Neutrophil (primary cell): ENCODE data around the gene MON2.
"Not testable (repeated sequence)": the region's sequence is repeated elsewhere in the genome, so short reads cannot be mapped to it uniquely, and the experiment has no call there.

ENCODE experiments used
- H3K27ac ChIP-seq: fragments of 200-600 bp; sonication (generic); 2 replicates; pipeline ENCODE4 v1.5.1; 2016; ENCODE audit warnings: mild to moderate bottlenecking, moderate library complexity
- H3K27me3 ChIP-seq: fragments of 200-600 bp; sonication (generic); 2 replicates; pipeline ENCODE4 v1.6.0; 2016; ENCODE audit warnings: mild to moderate bottlenecking
- H3K36me3 ChIP-seq: fragments of 200-600 bp; sonication (generic); 2 replicates; pipeline ENCODE4 v1.5.1; 2017
- H3K4me1 ChIP-seq, 2 experiments: fragments of 200-600 bp in 1 of 2; sonication (generic) in 1 of 2; 1 replicate in 1 of 2; 2 replicates in 1 of 2; pipeline versions ENCODE4 v1.5.1 to v1.6.1; 2013 to 2016; ENCODE audit warnings: low read depth in 1 of 2, low read length in 1 of 2, mild to moderate bottlenecking in 1 of 2, moderate library complexity in 1 of 2; ENCODE audit not compliant: control insufficient read depth in 1 of 2, insufficient read depth in 1 of 2
- H3K4me3 ChIP-seq, 2 experiments: fragments of 200-600 bp in 1 of 2; sonication (generic) in 1 of 2; 1 replicate in 1 of 2; 2 replicates in 1 of 2; pipeline ENCODE4 v1.5.1; 2013 to 2016; ENCODE audit warnings: low read depth in 1 of 2, low read length in 1 of 2, mild to moderate bottlenecking in 1 of 2, moderate library complexity in 1 of 2
- H3K9me3 ChIP-seq: fragments of 200-600 bp; sonication (generic); 2 replicates; pipeline ENCODE4 v1.5.1; 2016
- TF ChIP-seq, protein P1 (sequence below): fragments of 200-600 bp; sonication (generic); IDR thresholded peaks from 2 replicates; pipeline ENCODE4 v1.5.1; 2016; ENCODE audit warnings: antibody characterized with exemption

MON2 gene

DNA sequence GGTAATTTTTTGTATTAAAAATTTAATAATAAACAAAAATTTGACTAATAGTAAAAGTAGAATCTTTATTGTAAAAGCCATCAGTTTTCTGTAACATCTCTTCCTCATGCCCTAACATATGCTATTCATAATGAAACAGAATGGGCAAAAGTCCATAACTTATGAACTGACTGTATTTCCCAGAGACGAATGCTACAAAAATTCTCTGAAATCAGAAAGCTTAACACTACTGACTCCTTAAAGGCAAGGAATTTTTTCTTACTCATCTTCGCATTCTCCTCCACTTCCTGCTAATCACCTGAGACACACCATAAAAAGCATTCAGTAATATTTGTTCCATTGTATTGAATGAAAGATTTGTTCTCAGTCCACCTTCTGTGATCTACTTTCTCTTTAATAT, 17.6 kb downstream of the MON2 start:
- peaks cover 15% of the 10 kb centered on the region for H3K36me3 ChIP-seq
- H3K4me3 ChIP-seq, result no peak overlapping the region
- H3K27me3 ChIP-seq, result no peaks in the 10 kb centered on the region
- H3K4me1 ChIP-seq, result no peaks in the 10 kb centered on the region
- TF ChIP-seq, protein P1, sequence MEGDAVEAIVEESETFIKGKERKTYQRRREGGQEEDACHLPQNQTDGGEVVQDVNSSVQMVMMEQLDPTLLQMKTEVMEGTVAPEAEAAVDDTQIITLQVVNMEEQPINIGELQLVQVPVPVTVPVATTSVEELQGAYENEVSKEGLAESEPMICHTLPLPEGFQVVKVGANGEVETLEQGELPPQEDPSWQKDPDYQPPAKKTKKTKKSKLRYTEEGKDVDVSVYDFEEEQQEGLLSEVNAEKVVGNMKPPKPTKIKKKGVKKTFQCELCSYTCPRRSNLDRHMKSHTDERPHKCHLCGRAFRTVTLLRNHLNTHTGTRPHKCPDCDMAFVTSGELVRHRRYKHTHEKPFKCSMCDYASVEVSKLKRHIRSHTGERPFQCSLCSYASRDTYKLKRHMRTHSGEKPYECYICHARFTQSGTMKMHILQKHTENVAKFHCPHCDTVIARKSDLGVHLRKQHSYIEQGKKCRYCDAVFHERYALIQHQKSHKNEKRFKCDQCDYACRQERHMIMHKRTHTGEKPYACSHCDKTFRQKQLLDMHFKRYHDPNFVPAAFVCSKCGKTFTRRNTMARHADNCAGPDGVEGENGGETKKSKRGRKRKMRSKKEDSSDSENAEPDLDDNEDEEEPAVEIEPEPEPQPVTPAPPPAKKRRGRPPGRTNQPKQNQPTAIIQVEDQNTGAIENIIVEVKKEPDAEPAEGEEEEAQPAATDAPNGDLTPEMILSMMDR, result no peak
- no peak overlapping the region for H3K27ac ChIP-seq
- H3K9me3 ChIP-seq, result no peaks in the 10 kb centered on the region

GRCh38 chr12:62505786-62506185, 39.2 kb downstream of the MON2 start:
- no peaks in the 10 kb centered on the region for H3K9me3 ChIP-seq
- TF ChIP-seq, protein P1, result no peak
- no peaks in the 10 kb centered on the region for H3K4me1 ChIP-seq
- no peaks in the 10 kb centered on the region for H3K27me3 ChIP-seq
- peaks cover 57% of the 10 kb centered on the region for H3K36me3 ChIP-seq
- H3K27ac ChIP-seq, result no peak overlapping the region
- no peak overlapping the region for H3K4me3 ChIP-seq

- H3K27ac ChIP-seq, result no peak overlapping the region
- H3K4me1 ChIP-seq, result no peaks in the 10 kb centered on the region
- TF ChIP-seq, protein P1, result no peak
- H3K36me3 ChIP-seq, result peaks cover 16% of the 10 kb centered on the region
- no peak overlapping the region for H3K4me3 ChIP-seq
- H3K9me3 ChIP-seq, result no peaks in the 10 kb centered on the region
- H3K27me3 ChIP-seq, result no peaks in the 10 kb centered on the region
Observed at GRCh38 chr12:62512901-62513300, 46.3 kb downstream of the MON2 start.

GRCh38 chr12:62514080-62514479, 47.5 kb downstream of the MON2 start:
- not testable (repeated sequence) for H3K27me3 ChIP-seq, H3K27ac ChIP-seq, H3K9me3 ChIP-seq, H3K4me3 ChIP-seq, H3K4me1 ChIP-seq
- H3K36me3 ChIP-seq, result peaks cover 11% of the 10 kb centered on the region

- TF ChIP-seq, protein P1, result no peak
- no peaks in the 10 kb centered on the region for H3K9me3 ChIP-seq
- H3K4me3 ChIP-seq, result no peak overlapping the region
- no peak overlapping the region for H3K27ac ChIP-seq
- no peaks in the 10 kb centered on the region for H3K4me1 ChIP-seq
- peaks cover 17% of the 10 kb centered on the region for H3K36me3 ChIP-seq
- no peaks in the 10 kb centered on the region for H3K27me3 ChIP-seq
Observed at GRCh38 chr12:62516927-62517326, 50.3 kb downstream of the MON2 start.

GRCh38 chr12:62517887-62518286, 51.3 kb downstream of the MON2 start:
- H3K36me3 ChIP-seq, result peaks cover 18% of the 10 kb centered on the region
- TF ChIP-seq, protein P1, result no peak
- peak overlapping the region; percentile 25 for H3K27ac ChIP-seq
- no peak overlapping the region for H3K4me3 ChIP-seq
- no peaks in the 10 kb centered on the region for H3K27me3 ChIP-seq
- no peaks in the 10 kb centered on the region for H3K9me3 ChIP-seq
- no peaks in the 10 kb centered on the region for H3K4me1 ChIP-seq
